Activated B cell treated with CpG ODN at 0.5 μM for 24 hours (primary cell): Measurements from ENCODE around the gene FOXO3. TPM values are rescaled to one million over a fixed set of nuclear protein-coding genes. Genes with fewer than 3 reads are reported as not detected.
"Not testable (repeated sequence)": the region's sequence is repeated elsewhere in the genome, so short reads cannot be mapped to it uniquely, and the experiment has no call there.

Experiments used
- ATAC-seq: fragments of 200-7000 bp; cut with Tn5 transposase; one replicate; pipeline ENCODE4 v1.10.0; 2021; ENCODE audit warnings: low read depth, mild to moderate bottlenecking, moderate library complexity
- CTCF ChIA-PET: fragments of 350-600 bp; sonication (Branson Sonifier 250); formaldehyde crosslinking; loops from one replicate; lab custom pipeline; 2021; ENCODE audit warnings: antibody characterized with exemption; lab: Charles Lee
- POLR2A ChIA-PET: fragments of 350-600 bp; sonication (Branson Sonifier 250); formaldehyde crosslinking; loops from one replicate; lab custom pipeline; 2021; ENCODE audit warnings: antibody characterized with exemption; lab: Charles Lee
- DNase-seq: peaks from one replicate; pipeline ENCODE4 v3.0.0; 2022
- H3K27ac Mint-ChIP-seq: one replicate; pipeline ENCODE4 v1.8.0; 2020; ENCODE audit warnings: mixed read lengths
- H3K27me3 Mint-ChIP-seq: one replicate; pipeline ENCODE4 v1.8.0; 2021; ENCODE audit warnings: mixed read lengths
- H3K36me3 Mint-ChIP-seq: one replicate; pipeline ENCODE4 v1.8.0; 2021; ENCODE audit warnings: low read depth, mixed read lengths
- H3K4me1 Mint-ChIP-seq: one replicate; pipeline ENCODE4 v1.8.0; 2021; ENCODE audit warnings: mixed read lengths
- H3K4me3 Mint-ChIP-seq: one replicate; pipeline ENCODE4 v1.8.0; 2020; ENCODE audit warnings: mild to moderate bottlenecking, mixed read lengths
- H3K9me3 Mint-ChIP-seq: one replicate; pipeline ENCODE4 v1.8.0; 2020; ENCODE audit warnings: mixed read lengths
- intact Hi-C: fragments of 100-400 bp; cut with micrococcal nuclease; formaldehyde crosslinking; loops from one replicate; pipeline ENCODE4 v1.15.1; 2024
- total RNA-seq: library from RNA; stranded (reverse); gene quantifications from 2 replicates; pipeline ENCODE4 v1.2.3, GENCODE V29; 2022
- TF ChIP-seq, protein P1 (sequence below): fragments of 200-600 bp; IDR thresholded peaks from one replicate; pipeline ENCODE4 v1.8.0; 2022; ENCODE audit warnings: antibody characterized with exemption, mild to moderate bottlenecking

Gene FOXO3
- total RNA-seq, 1 donor from 2014 or later = 9.4 TPM

DNA sequence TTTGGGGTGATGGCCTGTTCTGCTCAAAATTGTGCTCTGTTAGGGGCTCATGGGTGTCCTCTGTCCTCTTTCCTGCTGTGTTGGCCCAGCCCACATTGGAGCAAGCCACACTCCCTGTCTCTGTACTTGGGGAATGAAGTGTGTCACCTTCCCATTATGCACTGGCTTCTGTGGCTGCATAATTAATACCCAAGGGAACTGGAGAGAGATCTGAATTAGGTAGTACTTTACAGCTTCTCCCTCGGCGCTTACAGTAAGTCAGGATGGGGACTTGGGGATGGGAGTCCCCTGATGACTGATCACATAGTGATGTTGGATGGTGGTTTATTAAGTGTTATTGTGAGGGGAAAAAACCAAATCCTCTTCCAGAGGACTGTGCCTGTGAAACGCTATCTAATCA is 116.6 kb downstream of the FOXO3 start:
- ChIA-PET POLR2A (no interaction called here), CTCF (no interaction called here)
- Mint-ChIP-seq H3K36me3 (peaks cover 24% of the 10 kb centered on the region), H3K4me3 (no peak overlapping the region), H3K4me1 (peaks cover 7% of the 10 kb centered on the region), H3K27me3 (no peaks in the 10 kb centered on the region), H3K27ac (no peak overlapping the region), H3K9me3 (no peaks in the 10 kb centered on the region)
- no peak for ATAC-seq
- TF ChIP-seq, protein P1, sequence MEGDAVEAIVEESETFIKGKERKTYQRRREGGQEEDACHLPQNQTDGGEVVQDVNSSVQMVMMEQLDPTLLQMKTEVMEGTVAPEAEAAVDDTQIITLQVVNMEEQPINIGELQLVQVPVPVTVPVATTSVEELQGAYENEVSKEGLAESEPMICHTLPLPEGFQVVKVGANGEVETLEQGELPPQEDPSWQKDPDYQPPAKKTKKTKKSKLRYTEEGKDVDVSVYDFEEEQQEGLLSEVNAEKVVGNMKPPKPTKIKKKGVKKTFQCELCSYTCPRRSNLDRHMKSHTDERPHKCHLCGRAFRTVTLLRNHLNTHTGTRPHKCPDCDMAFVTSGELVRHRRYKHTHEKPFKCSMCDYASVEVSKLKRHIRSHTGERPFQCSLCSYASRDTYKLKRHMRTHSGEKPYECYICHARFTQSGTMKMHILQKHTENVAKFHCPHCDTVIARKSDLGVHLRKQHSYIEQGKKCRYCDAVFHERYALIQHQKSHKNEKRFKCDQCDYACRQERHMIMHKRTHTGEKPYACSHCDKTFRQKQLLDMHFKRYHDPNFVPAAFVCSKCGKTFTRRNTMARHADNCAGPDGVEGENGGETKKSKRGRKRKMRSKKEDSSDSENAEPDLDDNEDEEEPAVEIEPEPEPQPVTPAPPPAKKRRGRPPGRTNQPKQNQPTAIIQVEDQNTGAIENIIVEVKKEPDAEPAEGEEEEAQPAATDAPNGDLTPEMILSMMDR = no peak
- no peak for DNase-seq
- intact Hi-C loops = no loop called here

DNA sequence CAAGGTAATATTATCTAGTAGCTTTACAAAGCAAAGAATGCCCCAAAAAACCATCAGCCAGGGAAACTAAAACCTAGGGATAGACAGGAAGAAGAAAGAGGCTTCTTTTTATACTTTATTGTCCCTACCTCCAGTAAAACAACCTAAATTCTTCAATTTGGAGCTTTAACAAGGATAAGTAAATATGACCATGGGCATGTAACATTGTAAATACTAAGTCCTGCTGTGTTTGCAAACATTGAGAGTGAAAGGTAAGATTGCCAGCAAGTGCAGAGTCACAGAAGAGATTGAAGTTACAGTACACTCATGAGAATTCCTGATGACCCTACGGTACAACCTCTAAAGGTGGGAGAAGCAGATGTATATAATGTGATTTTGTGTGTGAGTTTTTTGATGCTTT is 117.2 kb downstream of the FOXO3 start:
- Mint-ChIP-seq H3K9me3 (no peaks in the 10 kb centered on the region), H3K27me3 (no peaks in the 10 kb centered on the region), H3K4me3 (no peak overlapping the region), H3K4me1 (peaks cover 5% of the 10 kb centered on the region), H3K27ac (no peak overlapping the region), H3K36me3 (peaks cover 24% of the 10 kb centered on the region)
- intact Hi-C loops = no loop called here
- ChIA-PET CTCF (no interaction called here), POLR2A (no interaction called here)
- ATAC-seq = no peak
- DNase-seq = no peak
- TF ChIP-seq, protein P1 = no peak

- peaks cover 28% of the 10 kb centered on the region for H3K36me3 Mint-ChIP-seq
- H3K27me3 Mint-ChIP-seq, ATAC-seq, H3K9me3 Mint-ChIP-seq, H3K27ac Mint-ChIP-seq, DNase-seq, CTCF ChIA-PET, POLR2A ChIA-PET, intact Hi-C loops, H3K4me1 Mint-ChIP-seq, H3K4me3 Mint-ChIP-seq: not testable (repeated sequence)
Observed at GRCh38 chr6:108680314-108680713, 119.6 kb downstream of the FOXO3 start.

DNA sequence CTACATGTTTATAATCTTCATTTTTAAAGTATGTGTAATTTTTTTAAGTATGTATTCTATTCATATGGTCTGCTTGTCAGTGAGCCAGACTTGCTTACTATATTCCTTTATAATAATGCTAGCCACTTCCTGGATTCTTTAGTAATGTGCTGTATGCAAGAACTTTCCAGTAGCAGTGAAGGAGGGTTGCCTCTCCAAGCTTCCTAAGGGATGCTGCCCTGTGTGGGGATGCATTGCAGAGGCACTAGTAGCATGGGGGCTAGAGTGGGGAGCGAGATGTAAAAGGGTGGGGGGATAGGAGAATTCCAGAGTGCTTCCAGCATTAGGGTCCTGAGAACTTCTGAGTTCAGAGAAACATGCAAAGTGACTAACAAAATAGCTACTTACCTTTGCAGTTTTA is 121.0 kb downstream of the FOXO3 start:
- peaks cover 35% of the 10 kb centered on the region for H3K36me3 Mint-ChIP-seq
- CTCF ChIA-PET = interaction anchor here (0.7 kb wide), 1 partner anchor 293 kb away, joined by 3 read pairs; no protein-coding TSS in a partner anchor
- H3K9me3 Mint-ChIP-seq, POLR2A ChIA-PET, H3K27ac Mint-ChIP-seq, H3K4me3 Mint-ChIP-seq, ATAC-seq, intact Hi-C loops, H3K27me3 Mint-ChIP-seq, DNase-seq, H3K4me1 Mint-ChIP-seq: not testable (repeated sequence)

GRCh38 chr6:108682383-108683119 is 121.8 kb downstream of the FOXO3 start:
- H3K4me3 Mint-ChIP-seq, DNase-seq, H3K27ac Mint-ChIP-seq, ATAC-seq, POLR2A ChIA-PET, H3K9me3 Mint-ChIP-seq, intact Hi-C loops, H3K4me1 Mint-ChIP-seq, H3K27me3 Mint-ChIP-seq: not testable (repeated sequence)
- CTCF ChIA-PET = interaction anchor here (0.7 kb wide), 1 partner anchor 292 kb away, joined by 3 read pairs; no protein-coding TSS in a partner anchor
- H3K36me3 Mint-ChIP-seq = peaks cover 35% of the 10 kb centered on the region

GRCh38 chr6:108683976-108684375 is 123.3 kb downstream of the FOXO3 start:
- H3K4me1 Mint-ChIP-seq, CTCF ChIA-PET, intact Hi-C loops, H3K9me3 Mint-ChIP-seq, DNase-seq, ATAC-seq, H3K4me3 Mint-ChIP-seq, H3K27me3 Mint-ChIP-seq, H3K27ac Mint-ChIP-seq: not testable (repeated sequence)
- peaks cover 33% of the 10 kb centered on the region for H3K36me3 Mint-ChIP-seq
- POLR2A ChIA-PET = interaction anchor here (0.7 kb wide), 1 partner anchor 21 kb away, joined by 5 read pairs; no protein-coding TSS in a partner anchor

DNA sequence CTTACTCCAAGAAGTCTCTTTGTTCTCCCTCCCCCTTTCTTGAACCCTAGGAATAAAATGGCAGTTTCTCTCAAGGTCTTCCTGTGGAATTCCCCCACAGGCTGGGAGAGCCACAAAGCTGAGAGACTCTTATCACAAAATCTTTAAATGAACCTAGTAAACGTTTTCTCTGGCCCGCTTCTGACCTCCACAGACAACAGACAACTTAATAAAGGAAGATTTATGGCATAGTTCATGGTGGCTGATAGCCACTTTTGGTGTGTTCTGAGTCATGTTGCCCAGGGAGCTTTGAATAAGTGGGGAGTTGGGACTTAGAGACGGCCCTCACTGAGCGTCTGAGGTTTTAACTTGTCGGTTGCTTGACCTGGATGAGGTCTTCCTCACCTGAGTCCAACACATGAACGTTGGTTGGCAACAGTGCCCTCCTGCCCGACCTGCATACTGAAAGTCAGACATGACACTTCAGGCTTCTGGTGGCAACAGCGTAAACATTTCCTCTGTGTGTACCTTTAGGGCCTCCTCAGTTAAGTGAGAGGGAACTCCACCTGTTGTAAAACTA is 124.1 kb downstream of the FOXO3 start:
- TF ChIP-seq, protein P1 = no peak
- ATAC-seq = no peak
- intact Hi-C loops = loop anchor here (5.0 kb wide), 1 partner anchor 118 kb away; no protein-coding TSS in a partner anchor
- no peak overlapping the region for H3K4me3 Mint-ChIP-seq
- DNase-seq = no peak
- H3K27ac Mint-ChIP-seq = no peak overlapping the region
- ChIA-PET CTCF (no interaction called here), POLR2A (no interaction called here)
- H3K9me3 Mint-ChIP-seq = no peaks in the 10 kb centered on the region
- H3K36me3 Mint-ChIP-seq = peaks cover 25% of the 10 kb centered on the region
- no peaks in the 10 kb centered on the region for H3K4me1 Mint-ChIP-seq
- no peaks in the 10 kb centered on the region for H3K27me3 Mint-ChIP-seq
